ENCODE measurements around the gene PPP3R1.
A peak's percentile ranks its signal among the peaks of the same experiment; 100 is the strongest.

The PPP3R1 gene

GRCh38 chr2:68253219-68254068, 1.1 kb upstream of the PPP3R1 start:
- DNase-seq, result no peak

DNA sequence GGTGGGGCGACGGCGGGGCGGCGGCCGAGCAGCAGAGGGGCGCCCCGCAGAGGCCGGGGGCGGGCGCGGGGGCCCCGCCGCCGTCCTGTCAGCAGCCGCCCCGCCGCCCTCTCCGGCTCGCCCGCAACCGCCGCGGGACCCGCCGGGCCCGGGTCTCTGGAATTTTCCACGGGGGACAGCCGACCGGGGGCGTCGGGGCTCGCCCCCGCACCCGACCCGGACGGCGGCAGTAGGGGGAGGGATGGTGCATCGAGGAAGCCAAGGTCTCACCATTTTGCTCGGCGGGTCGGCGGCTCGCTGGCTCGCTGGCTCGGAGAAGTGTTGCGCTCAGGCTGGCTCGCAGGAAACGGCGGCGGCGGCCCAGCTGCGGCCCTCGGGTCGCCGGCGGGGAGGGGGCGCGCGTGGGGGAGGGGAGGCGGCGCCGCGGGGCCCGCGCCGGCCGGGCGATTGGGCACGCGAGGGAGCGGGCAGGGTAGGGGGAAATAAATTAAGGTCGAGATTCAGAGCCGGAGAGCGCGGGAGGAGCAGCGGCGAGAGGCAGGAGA, 405 bp downstream of the PPP3R1 start:
- DNase-seq, result no peak

GRCh38 chr2:68251187-68251854, 1.0 kb downstream of the PPP3R1 start:
- peak; percentile 27 for DNase-seq

- no peak for DNase-seq
These were observed 1.6 kb downstream of the PPP3R1 start for GRCh38 chr2:68250652-68251186.

- DNase-seq, result no peak
These were observed 2.1 kb downstream of the PPP3R1 start for GRCh38 chr2:68250196-68250595.

GRCh38 chr2:68248806-68249205, 3.5 kb downstream of the PPP3R1 start:
- DNase-seq, result no peak

DNA sequence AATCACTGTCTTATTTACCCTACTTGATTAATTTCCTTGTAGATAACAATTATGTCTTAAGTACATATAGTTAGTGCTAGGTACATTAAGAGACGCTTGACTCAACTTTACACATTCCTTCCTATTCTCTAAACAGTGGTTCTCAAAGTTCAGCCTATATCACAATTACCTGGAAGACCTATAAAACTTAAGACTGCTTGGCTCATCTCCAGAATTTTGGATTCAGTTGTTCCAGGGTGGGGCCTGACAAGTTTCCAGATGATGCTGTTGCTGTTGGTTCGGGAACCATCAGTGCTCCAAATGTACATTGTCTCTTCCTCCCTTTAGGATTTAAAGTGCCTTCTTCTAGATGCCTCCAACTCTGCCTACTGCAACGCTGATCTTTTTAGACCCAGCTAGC, 4.0 kb downstream of the PPP3R1 start:
- no peak for DNase-seq

GRCh38 chr2:68246396-68246795, 5.9 kb downstream of the PPP3R1 start:
- no peak for DNase-seq

DNA sequence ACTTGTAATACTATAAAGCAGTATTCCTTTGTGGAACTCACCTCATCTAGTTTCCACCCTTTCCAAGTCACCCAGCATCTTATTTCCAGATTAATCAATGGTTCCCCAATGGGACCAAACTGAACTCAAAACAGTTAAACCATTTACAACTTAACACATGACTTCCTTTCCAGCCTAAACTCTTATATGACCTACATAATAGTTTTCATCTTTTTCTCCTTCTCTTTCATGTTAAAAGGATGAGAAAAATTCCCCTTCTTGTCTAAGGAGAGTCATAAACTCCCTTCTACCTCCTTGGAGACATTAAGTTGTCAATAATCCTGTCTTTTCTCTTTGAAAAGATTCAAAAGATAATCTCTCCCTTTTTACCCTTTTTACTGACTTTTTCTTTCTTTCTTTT, 6.7 kb downstream of the PPP3R1 start:
- no peak for DNase-seq

DNA sequence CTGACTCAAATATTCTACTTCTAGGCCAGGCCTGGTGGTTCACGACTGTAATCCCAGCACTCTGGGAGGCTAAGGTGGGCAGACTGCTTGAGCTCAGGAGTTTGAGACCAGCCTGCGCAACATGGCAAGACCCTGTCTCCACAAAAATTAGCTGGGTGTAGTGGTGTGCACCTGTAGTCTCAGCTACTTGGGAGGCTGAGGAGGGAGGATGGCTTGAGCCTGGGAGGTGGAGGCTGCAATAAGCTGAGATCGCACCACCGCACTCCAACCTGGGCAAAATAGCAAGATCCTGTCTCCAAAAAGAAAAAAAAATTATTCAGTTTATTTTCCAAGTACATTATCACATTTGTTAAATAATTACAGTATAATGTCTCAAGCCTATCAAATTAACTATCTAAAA, 7.3 kb downstream of the PPP3R1 start:
- DNase-seq, result no peak

DNA sequence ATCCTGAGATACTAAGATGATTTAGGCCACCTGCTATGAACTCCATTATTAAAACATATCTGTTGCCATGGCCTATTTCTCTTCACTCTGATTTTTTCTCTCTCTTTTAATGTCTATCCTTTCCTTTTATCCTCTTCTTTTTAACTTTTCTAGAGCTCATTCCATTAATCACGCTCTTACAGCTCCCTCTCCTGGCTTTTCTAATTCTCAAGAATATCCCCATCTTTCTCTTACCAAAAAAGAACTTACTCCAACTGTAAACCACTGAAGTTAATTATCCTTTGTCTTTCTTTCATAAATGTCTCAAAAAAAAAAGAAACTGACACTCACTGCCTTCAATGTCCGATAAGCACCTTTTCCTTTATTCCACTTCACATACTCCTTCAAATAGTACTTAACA, 7.9 kb downstream of the PPP3R1 start:
- DNase-seq, result no peak

DNA sequence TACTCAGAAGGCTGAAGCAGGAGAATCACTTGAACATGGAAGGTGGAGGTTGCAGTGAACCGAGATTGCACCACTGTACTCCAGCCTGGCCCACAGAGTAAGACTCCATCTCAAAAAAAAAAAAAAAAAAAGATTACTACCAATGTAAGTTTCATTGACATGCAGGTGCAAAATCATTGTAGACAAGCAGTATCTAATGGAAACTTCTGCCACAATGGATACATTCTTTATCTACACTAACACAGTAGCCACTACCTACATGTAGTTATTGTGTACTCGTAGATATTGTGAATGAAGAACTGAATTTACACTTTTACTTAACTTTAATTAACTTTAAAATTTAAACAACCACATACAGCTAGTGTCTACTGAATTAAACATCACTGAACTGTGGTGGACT, 10.6 kb downstream of the PPP3R1 start:
- DNase-seq, result no peak

GRCh38 chr2:68240446-68240845, 11.9 kb downstream of the PPP3R1 start:
- DNase-seq, result no peak

- no peak for DNase-seq
These were observed 13.1 kb downstream of the PPP3R1 start for GRCh38 chr2:68238955-68239822.

GRCh38 chr2:68237976-68238580, 14.3 kb downstream of the PPP3R1 start:
- DNase-seq, result no peak

DNA sequence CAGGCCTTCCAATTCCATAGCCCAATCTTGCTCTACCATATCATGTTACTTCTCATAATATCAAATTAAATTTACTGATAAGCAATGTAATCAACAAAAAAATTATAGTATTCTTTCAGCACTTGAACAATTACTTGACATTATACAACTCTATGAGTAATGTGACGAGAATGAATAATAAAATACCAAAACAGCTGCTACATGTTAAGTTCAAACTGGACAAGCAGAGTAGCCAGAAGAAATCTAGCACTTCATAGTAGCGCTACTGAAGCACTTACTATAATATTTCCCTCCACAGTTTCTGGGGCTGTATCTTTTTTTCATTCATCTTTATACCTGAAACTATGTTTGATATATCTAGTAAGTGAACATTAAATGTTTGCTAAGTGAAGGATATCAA, 14.9 kb downstream of the PPP3R1 start:
- no peak for DNase-seq

- no peak for DNase-seq
These were observed 15.5 kb downstream of the PPP3R1 start for GRCh38 chr2:68236876-68237275.

GRCh38 chr2:68236103-68236734, 16.1 kb downstream of the PPP3R1 start:
- DNase-seq, result no peak

DNA sequence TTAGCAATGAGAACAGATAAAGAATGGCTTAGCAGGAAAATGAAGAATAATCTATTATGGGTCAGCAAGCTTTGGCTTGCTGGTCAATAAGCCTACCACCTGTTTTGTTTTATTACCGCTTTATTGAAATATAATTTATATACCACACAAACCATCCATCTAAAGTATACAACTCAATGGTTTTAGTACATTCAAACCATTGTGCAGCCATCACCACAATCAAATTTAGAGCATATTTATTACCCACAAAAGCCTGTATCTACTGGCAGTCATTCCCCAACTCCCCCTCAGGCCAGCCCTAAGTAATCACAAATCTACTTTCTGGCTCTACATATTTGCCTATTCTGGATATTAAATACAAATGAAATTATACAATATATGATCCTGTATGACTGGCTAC, 17.2 kb downstream of the PPP3R1 start:
- DNase-seq, result no peak

- no peak for DNase-seq
These were observed 17.9 kb downstream of the PPP3R1 start for GRCh38 chr2:68234405-68234804.

GRCh38 chr2:68231061-68231372, 21.3 kb downstream of the PPP3R1 start:
- DNase-seq, result no peak
